ENCODE data around the gene ANGPT4. TPM values are rescaled to one million over a fixed set of nuclear protein-coding genes. Genes with fewer than 3 reads are reported as not detected.

The ANGPT4 gene
- total RNA-seq, 1 donor from 2014 or later: not detected

DNA sequence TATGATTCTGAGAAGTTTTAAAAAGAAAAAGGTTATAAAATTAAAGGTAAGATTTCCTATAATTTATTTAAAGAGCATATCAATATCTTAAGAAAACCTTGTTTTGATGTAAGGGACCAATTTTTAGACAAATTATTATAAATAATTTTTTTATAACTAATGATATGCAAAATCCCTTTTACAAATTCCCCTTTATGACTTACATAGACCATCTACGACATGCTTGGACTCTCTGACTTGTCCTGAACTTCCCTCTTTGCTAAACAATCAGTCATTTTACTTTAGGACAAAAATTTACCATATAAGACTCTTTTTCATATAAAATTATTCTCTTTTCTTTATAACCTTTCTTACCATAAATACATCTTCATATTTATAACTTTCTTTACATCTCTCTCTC lies 15.3 kb upstream of the ANGPT4 start:
- Mint-ChIP-seq H3K4me1 (ENCODE audit: low read depth) (no peaks in the 10 kb centered on the region), H3K36me3 (ENCODE audit: low read depth) (peaks cover 2% of the 10 kb centered on the region), H3K27ac (no peak overlapping the region), H3K27me3 (ENCODE audit: low read depth) (peaks cover 3% of the 10 kb centered on the region), H3K9me3 (peaks cover 21% of the 10 kb centered on the region), H3K4me3 (ENCODE audit: low read depth) (no peak overlapping the region)
- no peak for DNase-seq (ENCODE audit: low spot score)
- intact Hi-C loops (cut with micrococcal nuclease): no loop called here

DNA sequence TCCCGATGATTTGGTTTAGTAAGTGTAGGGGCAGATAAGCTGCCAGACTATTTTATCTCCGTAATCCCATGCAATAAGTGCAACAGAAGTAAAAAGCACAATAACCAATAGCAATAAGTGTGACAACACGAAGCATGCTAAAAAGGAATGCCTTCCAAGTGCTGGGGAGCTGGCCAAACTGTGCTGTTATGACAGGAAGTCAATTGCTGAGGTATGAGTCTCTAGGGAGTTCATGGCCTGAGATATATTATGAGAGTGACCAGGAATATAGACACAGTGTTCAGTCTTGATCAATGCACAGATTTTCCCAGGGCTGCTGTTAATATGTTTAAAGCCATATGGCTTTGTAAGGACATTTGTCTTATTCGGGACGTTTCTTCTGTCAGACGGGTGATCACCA lies 10.5 kb upstream of the ANGPT4 start:
- peaks cover 14% of the 10 kb centered on the region for H3K9me3 Mint-ChIP-seq
- H3K27ac Mint-ChIP-seq: no peak overlapping the region
- no peak overlapping the region for H3K4me3 Mint-ChIP-seq (ENCODE audit: low read depth)
- no peaks in the 10 kb centered on the region for H3K4me1 Mint-ChIP-seq (ENCODE audit: low read depth)
- H3K27me3 Mint-ChIP-seq (ENCODE audit: low read depth): peaks cover 3% of the 10 kb centered on the region
- intact Hi-C loops (cut with micrococcal nuclease): no loop called here
- H3K36me3 Mint-ChIP-seq (ENCODE audit: low read depth): peaks cover 2% of the 10 kb centered on the region
- DNase-seq (ENCODE audit: low spot score): no peak

DNA sequence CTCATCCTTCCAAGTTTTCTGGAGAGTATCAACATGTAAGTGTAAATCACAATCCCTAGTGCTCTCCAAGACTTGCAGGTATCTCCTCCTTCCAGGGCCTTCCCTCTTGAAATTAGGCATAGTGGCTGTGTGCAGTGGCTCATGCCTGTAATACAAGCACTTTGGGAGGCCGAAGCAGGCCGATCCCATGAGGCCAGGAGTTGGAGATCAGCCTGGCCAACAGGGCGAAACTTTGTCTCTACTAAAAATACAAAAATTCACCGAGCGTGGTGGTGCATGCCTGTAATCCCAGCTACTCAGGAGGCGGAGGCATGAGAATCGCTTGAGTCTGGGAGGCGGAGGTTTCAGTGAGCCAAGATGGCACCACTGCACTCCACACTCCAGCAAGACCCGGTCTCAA lies 9.4 kb upstream of the ANGPT4 start:
- Mint-ChIP-seq H3K9me3 (peaks cover 2% of the 10 kb centered on the region), H3K27me3 (ENCODE audit: low read depth) (peaks cover 1% of the 10 kb centered on the region), H3K4me3 (ENCODE audit: low read depth) (no peak overlapping the region), H3K27ac (no peak overlapping the region), H3K4me1 (ENCODE audit: low read depth) (no peaks in the 10 kb centered on the region), H3K36me3 (ENCODE audit: low read depth) (no peaks in the 10 kb centered on the region)
- intact Hi-C loops (cut with micrococcal nuclease): no loop called here
- no peak for DNase-seq (ENCODE audit: low spot score)

DNA sequence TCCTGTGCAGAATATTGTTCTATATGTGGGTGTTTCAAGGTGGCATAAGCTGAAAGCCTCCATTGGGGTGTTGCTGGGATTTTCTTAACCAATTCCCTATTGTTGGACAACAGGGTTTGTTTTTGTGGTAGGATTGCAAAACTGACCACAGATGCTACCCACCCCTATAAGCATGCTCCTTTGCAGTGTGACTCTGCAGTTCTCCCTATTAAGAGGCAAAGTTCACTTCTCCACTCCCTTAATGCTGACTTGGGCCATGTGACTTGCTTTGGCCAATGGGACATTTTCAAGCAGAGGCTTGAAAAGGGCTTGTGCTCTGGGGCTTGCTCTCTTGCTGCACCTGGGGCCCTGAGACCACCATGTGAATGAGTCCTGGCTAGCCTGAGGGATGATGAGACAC lies 8.5 kb upstream of the ANGPT4 start:
- Mint-ChIP-seq H3K27ac (no peak overlapping the region), H3K4me3 (ENCODE audit: low read depth) (no peak overlapping the region), H3K4me1 (ENCODE audit: low read depth) (no peaks in the 10 kb centered on the region), H3K36me3 (ENCODE audit: low read depth) (no peaks in the 10 kb centered on the region), H3K27me3 (ENCODE audit: low read depth) (peaks cover 1% of the 10 kb centered on the region), H3K9me3 (no peaks in the 10 kb centered on the region)
- intact Hi-C loops (cut with micrococcal nuclease): no loop called here
- DNase-seq (ENCODE audit: low spot score): no peak

DNA sequence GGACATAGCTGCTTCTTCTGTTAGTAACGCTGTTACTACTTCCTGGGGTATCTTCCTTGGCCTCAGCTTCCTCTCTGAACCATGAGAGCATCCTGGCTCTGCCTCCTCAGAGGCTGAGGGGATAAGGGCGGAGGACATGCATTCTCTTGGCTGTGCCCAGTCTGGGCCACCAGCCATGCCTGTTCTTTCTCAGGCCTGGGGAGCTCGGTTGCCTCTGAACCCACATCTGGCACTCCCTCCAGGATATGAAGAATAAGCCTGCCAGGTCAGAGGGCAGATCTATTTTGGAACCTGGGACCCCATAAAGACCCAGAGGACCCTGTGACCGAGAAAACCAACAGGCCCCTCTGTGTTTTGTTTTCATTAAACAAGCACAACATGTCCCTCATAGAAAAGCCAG lies 6.6 kb upstream of the ANGPT4 start:
- Mint-ChIP-seq H3K4me1 (ENCODE audit: low read depth) (no peaks in the 10 kb centered on the region), H3K4me3 (ENCODE audit: low read depth) (no peak overlapping the region), H3K27ac (no peak overlapping the region), H3K9me3 (no peaks in the 10 kb centered on the region), H3K27me3 (ENCODE audit: low read depth) (no peaks in the 10 kb centered on the region), H3K36me3 (ENCODE audit: low read depth) (no peaks in the 10 kb centered on the region)
- DNase-seq (ENCODE audit: low spot score): no peak
- intact Hi-C loops (cut with micrococcal nuclease): no loop called here

DNA sequence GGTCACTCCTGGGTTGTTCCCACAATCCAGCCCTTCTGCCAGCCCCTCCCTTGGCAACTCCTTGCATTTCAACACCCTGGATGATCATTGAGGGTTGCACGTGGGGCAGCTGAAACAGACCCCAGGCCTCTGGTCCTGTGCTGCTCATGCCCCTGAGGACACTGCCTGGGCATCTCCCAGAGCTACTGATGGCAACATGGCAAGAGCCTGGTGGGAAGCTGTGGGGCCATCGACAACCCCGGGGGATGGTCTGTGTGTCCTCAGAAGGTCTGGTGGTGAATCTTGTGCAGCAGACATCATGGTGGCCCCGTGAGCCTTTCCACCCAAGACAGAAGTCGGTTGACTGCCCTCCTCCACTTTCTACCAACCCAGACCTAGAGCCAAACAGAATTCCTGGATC lies 4.9 kb upstream of the ANGPT4 start:
- Mint-ChIP-seq H3K36me3 (ENCODE audit: low read depth) (no peaks in the 10 kb centered on the region), H3K27ac (no peak overlapping the region), H3K27me3 (ENCODE audit: low read depth) (no peaks in the 10 kb centered on the region), H3K9me3 (no peaks in the 10 kb centered on the region), H3K4me3 (ENCODE audit: low read depth) (no peak overlapping the region), H3K4me1 (ENCODE audit: low read depth) (no peaks in the 10 kb centered on the region)
- intact Hi-C loops (cut with micrococcal nuclease): no loop called here
- no peak for DNase-seq (ENCODE audit: low spot score)

DNA sequence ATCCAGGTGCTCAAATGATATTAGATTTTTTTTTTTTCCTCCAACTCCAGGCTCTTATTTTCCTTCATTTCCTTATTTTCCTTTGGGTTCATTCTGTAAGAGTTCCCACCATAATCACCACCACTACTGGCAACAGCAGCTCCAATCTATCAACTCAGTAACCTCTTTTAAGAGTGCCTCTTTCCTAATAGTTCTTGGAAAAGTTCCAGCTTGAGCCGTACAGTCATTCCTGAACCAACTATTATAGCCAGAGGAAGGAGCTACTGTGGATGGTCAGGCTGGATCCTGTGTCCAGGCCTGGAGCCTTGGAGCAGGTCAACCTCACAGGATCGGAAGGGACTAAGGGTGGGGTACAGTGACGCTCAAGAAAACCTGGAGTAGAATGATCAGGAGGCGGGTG lies 4.2 kb upstream of the ANGPT4 start:
- Mint-ChIP-seq H3K36me3 (ENCODE audit: low read depth) (no peaks in the 10 kb centered on the region), H3K4me1 (ENCODE audit: low read depth) (no peaks in the 10 kb centered on the region), H3K27me3 (ENCODE audit: low read depth) (no peaks in the 10 kb centered on the region), H3K27ac (no peak overlapping the region), H3K9me3 (no peaks in the 10 kb centered on the region), H3K4me3 (ENCODE audit: low read depth) (no peak overlapping the region)
- intact Hi-C loops (cut with micrococcal nuclease): no loop called here
- DNase-seq (ENCODE audit: low spot score): no peak

DNA sequence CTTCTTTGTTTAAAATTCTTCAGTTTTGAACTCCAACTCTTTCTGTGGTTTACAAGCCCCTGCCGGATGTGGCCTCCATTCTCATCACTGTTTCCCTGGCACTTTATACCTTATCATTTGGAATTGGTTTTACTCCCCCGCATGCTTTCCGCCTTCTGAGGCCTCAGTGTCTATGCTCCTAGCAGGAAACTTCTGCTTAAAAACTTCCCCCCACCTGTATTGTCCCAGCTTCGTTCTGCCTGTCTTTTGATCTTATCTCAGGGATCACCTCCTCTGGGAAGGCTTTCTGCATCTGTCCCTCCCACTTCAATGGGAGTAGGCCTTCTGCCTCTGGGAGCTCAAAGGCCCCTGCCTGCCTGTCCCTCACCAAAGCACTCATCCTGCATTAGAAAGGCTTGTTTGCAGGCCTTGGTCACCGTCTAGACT lies 3.4 kb upstream of the ANGPT4 start:
- H3K27ac Mint-ChIP-seq: no peak overlapping the region
- no peaks in the 10 kb centered on the region for H3K27me3 Mint-ChIP-seq (ENCODE audit: low read depth)
- intact Hi-C loops (cut with micrococcal nuclease): no loop called here
- no peaks in the 10 kb centered on the region for H3K36me3 Mint-ChIP-seq (ENCODE audit: low read depth)
- no peaks in the 10 kb centered on the region for H3K4me1 Mint-ChIP-seq (ENCODE audit: low read depth)
- H3K4me3 Mint-ChIP-seq (ENCODE audit: low read depth): no peak overlapping the region
- no peaks in the 10 kb centered on the region for H3K9me3 Mint-ChIP-seq
- DNase-seq (ENCODE audit: low spot score): no peak

DNA sequence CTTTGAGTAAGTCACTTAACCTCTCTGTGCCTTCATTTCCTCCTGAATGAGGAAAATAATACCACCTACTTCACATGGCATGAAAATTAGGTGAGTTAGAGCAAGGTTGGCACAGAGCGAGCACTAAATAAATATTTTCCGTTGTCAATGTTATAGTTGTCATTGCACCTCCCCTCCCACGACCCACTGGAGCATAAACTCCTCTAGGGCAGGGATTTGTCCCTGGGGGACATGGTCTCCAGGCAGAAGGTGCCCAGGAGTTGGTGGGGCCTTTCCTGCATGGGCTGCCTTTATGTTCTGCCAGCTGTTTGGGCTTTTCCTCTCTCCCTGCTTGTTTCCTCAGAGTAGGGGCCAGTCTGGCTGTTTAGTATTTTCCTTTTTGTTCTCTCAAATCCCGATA lies 1.3 kb upstream of the ANGPT4 start:
- no peak overlapping the region for H3K27ac Mint-ChIP-seq
- intact Hi-C loops (cut with micrococcal nuclease): no loop called here
- H3K27me3 Mint-ChIP-seq (ENCODE audit: low read depth): no peaks in the 10 kb centered on the region
- H3K9me3 Mint-ChIP-seq: no peaks in the 10 kb centered on the region
- no peak for DNase-seq (ENCODE audit: low spot score)
- no peaks in the 10 kb centered on the region for H3K36me3 Mint-ChIP-seq (ENCODE audit: low read depth)
- H3K4me1 Mint-ChIP-seq (ENCODE audit: low read depth): no peaks in the 10 kb centered on the region
- no peak overlapping the region for H3K4me3 Mint-ChIP-seq (ENCODE audit: low read depth)

DNA sequence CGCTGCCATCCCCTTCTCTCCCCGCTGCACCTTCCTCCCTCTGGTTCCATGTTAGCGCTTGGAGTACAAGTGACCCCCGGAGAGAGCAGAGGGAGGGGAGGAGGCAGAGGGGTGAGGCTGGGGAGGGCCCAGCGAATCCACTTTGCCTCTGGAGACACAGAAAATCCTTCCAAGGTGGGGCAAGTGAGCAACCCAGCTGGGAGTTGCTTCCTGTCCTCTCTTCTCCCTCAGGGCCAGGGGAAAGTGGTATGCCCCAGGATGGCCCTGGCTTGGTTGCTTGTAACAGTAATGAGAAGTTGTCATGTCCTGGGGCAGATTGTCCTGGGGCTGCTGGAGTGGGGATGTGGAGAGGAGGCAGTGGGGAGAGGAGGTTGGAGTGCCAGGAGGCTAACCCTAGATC lies 691 bp upstream of the ANGPT4 start:
- DNase-seq (ENCODE audit: low spot score): no peak
- intact Hi-C loops (cut with micrococcal nuclease): no loop called here
- no peak overlapping the region for H3K27ac Mint-ChIP-seq
- no peaks in the 10 kb centered on the region for H3K36me3 Mint-ChIP-seq (ENCODE audit: low read depth)
- H3K4me1 Mint-ChIP-seq (ENCODE audit: low read depth): no peaks in the 10 kb centered on the region
- no peak overlapping the region for H3K4me3 Mint-ChIP-seq (ENCODE audit: low read depth)
- no peaks in the 10 kb centered on the region for H3K27me3 Mint-ChIP-seq (ENCODE audit: low read depth)
- H3K9me3 Mint-ChIP-seq: no peaks in the 10 kb centered on the region

DNA sequence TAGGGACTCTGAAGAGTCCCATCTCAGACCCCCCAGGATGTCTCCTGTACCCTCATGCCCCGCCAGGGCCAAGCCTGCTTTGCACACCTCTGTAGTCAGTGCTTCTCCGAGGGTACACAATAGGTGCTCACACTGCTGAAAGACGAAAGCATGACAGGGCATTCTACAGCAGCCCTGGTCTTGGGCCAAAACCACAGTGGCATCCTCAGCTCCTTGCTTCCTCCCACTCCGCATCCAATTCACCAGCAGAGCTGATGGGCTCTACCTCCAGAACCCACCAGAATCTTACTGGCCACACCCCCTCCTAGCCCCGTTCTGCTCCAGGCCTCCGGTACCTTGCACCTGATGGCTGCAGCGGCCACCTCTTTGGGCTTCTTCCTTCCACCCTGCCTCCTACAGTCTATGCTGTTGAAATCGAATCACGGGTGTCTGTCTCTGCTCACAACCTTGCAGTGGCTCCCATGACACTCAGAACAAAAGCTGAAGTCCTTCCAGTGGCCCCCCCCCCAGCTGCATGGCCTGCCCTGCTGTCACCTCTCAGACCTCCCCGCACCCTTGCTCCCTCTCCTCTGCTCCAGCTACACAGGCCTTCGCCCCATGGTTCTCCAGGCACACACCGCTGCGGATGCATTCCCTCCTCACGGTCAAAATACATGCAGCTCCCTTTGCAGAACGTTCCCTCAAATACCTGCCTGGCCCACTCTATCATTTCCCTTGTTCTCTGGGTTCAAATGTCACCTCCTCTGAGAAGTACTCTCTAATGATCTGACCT lies 1.2 kb downstream of the ANGPT4 start:
- H3K27me3 Mint-ChIP-seq (ENCODE audit: low read depth): no peaks in the 10 kb centered on the region
- no peak overlapping the region for H3K4me3 Mint-ChIP-seq (ENCODE audit: low read depth)
- no peak overlapping the region for H3K27ac Mint-ChIP-seq
- H3K4me1 Mint-ChIP-seq (ENCODE audit: low read depth): no peaks in the 10 kb centered on the region
- H3K9me3 Mint-ChIP-seq: no peaks in the 10 kb centered on the region
- H3K36me3 Mint-ChIP-seq (ENCODE audit: low read depth): no peaks in the 10 kb centered on the region
- no peak for DNase-seq (ENCODE audit: low spot score)
- intact Hi-C loops (cut with micrococcal nuclease): no loop called here

DNA sequence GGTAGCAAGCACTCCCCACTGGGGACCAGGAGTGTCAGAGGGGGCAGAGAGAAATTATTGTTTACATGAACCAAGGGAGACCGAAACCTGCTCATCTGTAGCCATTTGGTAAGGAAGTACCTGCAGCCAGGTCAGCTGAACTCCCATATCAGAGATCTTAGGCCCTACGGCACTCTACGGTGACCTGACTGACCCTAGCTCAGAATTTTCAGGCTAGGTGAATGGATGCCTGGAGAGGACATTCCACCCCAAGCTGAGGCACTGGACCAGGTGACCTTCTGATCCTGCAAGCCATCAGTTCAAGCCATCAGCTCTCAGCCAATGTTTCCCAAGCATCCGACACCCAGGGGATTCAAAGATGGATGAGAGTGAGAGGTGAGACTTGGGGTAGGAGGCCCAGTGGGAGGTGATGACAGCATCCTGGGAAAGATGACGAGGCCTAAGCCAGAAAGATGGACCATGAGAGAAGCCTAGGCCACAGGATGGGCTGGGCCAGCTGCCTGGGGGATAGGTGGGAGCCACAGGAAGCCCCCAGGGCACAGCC lies 2.8 kb downstream of the ANGPT4 start:
- Mint-ChIP-seq H3K36me3 (ENCODE audit: low read depth) (no peaks in the 10 kb centered on the region), H3K27ac (no peak overlapping the region), H3K4me1 (ENCODE audit: low read depth) (no peaks in the 10 kb centered on the region), H3K9me3 (no peaks in the 10 kb centered on the region), H3K4me3 (ENCODE audit: low read depth) (no peak overlapping the region), H3K27me3 (ENCODE audit: low read depth) (no peaks in the 10 kb centered on the region)
- intact Hi-C loops (cut with micrococcal nuclease): no loop called here
- no peak for DNase-seq (ENCODE audit: low spot score)

DNA sequence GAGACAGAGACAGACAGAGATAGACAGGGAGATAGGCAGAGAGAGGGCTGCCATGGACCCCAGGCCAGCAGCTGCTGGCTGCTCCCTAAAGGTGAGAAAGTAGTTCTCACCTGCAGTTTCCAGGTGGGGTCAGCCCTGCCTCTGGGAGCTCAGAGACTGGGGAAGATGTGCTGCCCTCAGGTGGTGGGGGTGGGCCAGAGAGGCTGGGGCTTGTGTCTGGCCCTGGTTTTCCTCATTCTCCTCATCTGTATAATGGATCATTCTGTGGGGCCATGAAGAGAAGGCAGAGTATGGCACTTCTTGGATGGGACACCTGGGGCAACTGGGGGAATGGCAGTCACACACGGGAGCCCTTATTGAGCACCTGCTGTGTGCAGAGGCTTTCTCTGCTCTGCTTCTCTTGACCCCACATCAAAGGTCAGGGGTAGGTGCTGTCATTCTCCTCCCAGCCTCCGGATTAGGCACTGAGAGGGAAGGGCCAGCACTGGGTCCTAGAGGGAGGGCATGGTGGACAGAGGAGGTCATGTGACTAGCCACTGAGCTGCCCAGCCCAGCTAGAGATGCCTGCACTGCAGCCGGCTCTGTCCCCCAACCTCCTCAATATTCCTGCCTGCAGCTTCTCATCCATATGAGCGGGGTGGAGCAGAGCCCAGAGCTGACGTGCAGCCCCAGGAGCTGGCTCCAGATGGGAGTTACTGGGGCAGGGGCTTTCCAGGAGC lies 4.1 kb downstream of the ANGPT4 start:
- intact Hi-C loops (cut with micrococcal nuclease): no loop called here
- Mint-ChIP-seq H3K9me3 (no peaks in the 10 kb centered on the region), H3K36me3 (ENCODE audit: low read depth) (no peaks in the 10 kb centered on the region), H3K27ac (no peak overlapping the region), H3K4me3 (ENCODE audit: low read depth) (no peak overlapping the region), H3K27me3 (ENCODE audit: low read depth) (no peaks in the 10 kb centered on the region), H3K4me1 (ENCODE audit: low read depth) (no peaks in the 10 kb centered on the region)
- no peak for DNase-seq (ENCODE audit: low spot score)
